HepG2 (cell line): ENCODE measurements around the gene SGTB. TPM values are rescaled to one million over a fixed set of nuclear protein-coding genes. Genes with fewer than 3 reads are reported as not detected.

Source experiments
- ATAC-seq: fragments of 200-7000 bp; cut with Tn5 transposase; 3 replicates; pipeline ENCODE4 v1.9.1; 2020; ENCODE audit warnings: mild to moderate bottlenecking, moderate library complexity
- BruUV-seq: library from RNA; stranded (reverse); fragments of 400-500 nt; replicated peaks from 2 replicates; lab custom pipeline; 2021; lab: Mats Ljungman, UMichigan
- CTCF ChIA-PET: fragments of 300-600 bp; formaldehyde crosslinking; extraction: SDS; loops from one replicate; lab custom pipeline; 2021; ENCODE audit warnings: low total read pairs, inconsistent platforms, low intra/inter-chr PET ratio; lab: Yijun Ruan, JAX
- POLR2A ChIA-PET: fragments of 350-600 bp; sonication (Branson Sonifier 250); formaldehyde crosslinking; loops from one replicate; lab custom pipeline; 2020; ENCODE audit warnings: antibody characterized with exemption, inconsistent platforms; lab: Yijun Ruan, JAX
- DNase-seq: peaks from one replicate; pipeline ENCODE4 v3.0.0-alpha.2; 2015; ENCODE audit warnings: low spot score
- FAIRE-seq: peaks from 3 replicates; lab custom pipeline; 2011; peaks lifted over from hg19 to GRCh38; lab: Jason Lieb, UNC
- H2AFZ ChIP-seq: one replicate; pipeline ENCODE4 v1.6.1; 2011; ENCODE audit warnings: low read length, inconsistent platforms
- H3K27ac ChIP-seq: fragments of 300-600 bp; 3 replicates; pipeline ENCODE4 v1.8.0; 2011; ENCODE audit warnings: mixed run types, mild to moderate bottlenecking, mixed read lengths, low read length, inconsistent platforms; ENCODE audit not compliant: insufficient read depth; ENCODE audit errors: extremely low read length
- H3K27me3 ChIP-seq, 2 experiments: fragments of 200-600 bp in 1 of 2; 2 replicates in 1 of 2; 3 replicates in 1 of 2; pipeline versions ENCODE4 v1.6.0 to v1.8.0; 2011; ENCODE audit warnings: low read length in 2 of 2, mild to moderate bottlenecking in 2 of 2, moderate library complexity in 2 of 2, inconsistent platforms in 1 of 2; ENCODE audit not compliant: insufficient read depth in 2 of 2, control insufficient read depth in 1 of 2
- H3K36me3 ChIP-seq, 2 experiments: fragments of 200-600 bp in 1 of 2; replicated peaks in 1 of 2; 2 replicates in 1 of 2; 3 replicates in 1 of 2; pipeline versions ENCODE4 v1.5.1 to v1.8.0; 2011; ENCODE audit warnings: low read length in 2 of 2, inconsistent platforms in 1 of 2; ENCODE audit not compliant: insufficient read depth in 2 of 2, control insufficient read depth in 1 of 2
- H3K4me1 ChIP-seq: 2 replicates; pipeline ENCODE4 v1.5.1; 2012; ENCODE audit warnings: low read length, inconsistent platforms; ENCODE audit not compliant: insufficient read depth
- H3K4me2 ChIP-seq: 2 replicates; pipeline ENCODE4 v1.6.0; 2011; ENCODE audit warnings: low read depth, low read length, inconsistent platforms
- H3K4me3 ChIP-seq, 3 experiments: fragments of 200-600 bp in 1 of 3; sonication (generic), shearing (Covaris generic) in 1 of 3; replicated peaks in 1 of 3; 2 replicates each; pipeline ENCODE4 v1.5.1; 2011 to 2016; ENCODE audit warnings: low read length in 3 of 3, inconsistent platforms in 2 of 3, low read depth in 2 of 3, mild to moderate bottlenecking in 2 of 3, control low read depth in 1 of 3, mixed read lengths in 1 of 3; ENCODE audit not compliant: insufficient read depth in 1 of 3
- H3K79me2 ChIP-seq: one replicate; pipeline ENCODE4 v1.6.1; 2011; ENCODE audit warnings: low read length, inconsistent platforms; ENCODE audit not compliant: insufficient read depth
- H3K9ac ChIP-seq: 2 replicates; pipeline ENCODE4 v1.6.0; 2011; ENCODE audit warnings: mild to moderate bottlenecking, low read depth, low read length, inconsistent platforms; ENCODE audit not compliant: insufficient read depth
- H3K9me3 ChIP-seq: 2 replicates; pipeline ENCODE4 v1.5.1; 2012; ENCODE audit warnings: mild to moderate bottlenecking, low read length
- H4K20me1 ChIP-seq: 2 replicates; pipeline ENCODE4 v1.6.0; 2011; ENCODE audit warnings: inconsistent platforms, mild to moderate bottlenecking, low read length, moderate library complexity; ENCODE audit not compliant: insufficient read depth
- CENPX ChIP-seq: sonication (generic); formaldehyde crosslinking; IDR thresholded peaks from 2 replicates; pipeline ENCODE4 v1.9.0; 2021; ENCODE audit warnings: mild to moderate bottlenecking, missing genetic modification reagents, moderate library complexity
- HHEX ChIP-seq: IDR thresholded peaks from 2 replicates; pipeline ENCODE4 v1.6.1; 2016; ENCODE audit warnings: control low read depth
- KLF11 ChIP-seq: IDR thresholded peaks from 2 replicates; pipeline ENCODE4 v1.6.1; 2016; ENCODE audit warnings: missing compliant biosample characterization
- SP2 ChIP-seq: sonication (generic); formaldehyde crosslinking; IDR thresholded peaks from 2 replicates; pipeline ENCODE4 v1.5.1; 2020; ENCODE audit warnings: mild to moderate bottlenecking, missing genetic modification reagents
- ZBTB8A ChIP-seq: sonication (generic); formaldehyde crosslinking; IDR thresholded peaks from 2 replicates; pipeline ENCODE4 v1.4.0; 2020; ENCODE audit warnings: mild to moderate bottlenecking, low read depth, missing genetic modification reagents, borderline replicate concordance
- ZEB1 ChIP-seq: IDR thresholded peaks from 2 replicates; pipeline ENCODE4 v1.6.1; 2012; ENCODE audit warnings: mild to moderate bottlenecking, low read depth, inconsistent platforms; ENCODE audit not compliant: insufficient replicate concordance
- WGBS: methylation state at CpG from one replicate; pipeline ENCODE4 v1.1.6; 2017; ENCODE audit warnings: low lambda C conversion rate; 5-methylcytosine and 5-hydroxymethylcytosine counted together
- in situ Hi-C: cut with HindIII; loops from 2 replicates; pipeline ENCODE4 v1.10.0; 2017; ENCODE audit warnings: low pct_unique_long_range_greater_than_20kb; ENCODE audit not compliant: extremely low pct_ligation_motif_present
- intact Hi-C: fragments of 100-400 bp; cut with micrococcal nuclease; formaldehyde crosslinking; loops from one replicate; pipeline ENCODE4 v1.10.0; 2022; ENCODE audit not compliant: unreplicated experiment
- polyA plus RNA-seq, 8 experiments: library from polyadenylated mRNA; depleted of rRNA in 3 of 8; stranded (reverse) in 7 of 8; unstranded in 1 of 8; fragments of >200 nt; fragmentation: Illumina TruSeq in 4 of 8; extraction: Trizol in 4 of 8; gene quantifications; 2 replicates each; pipeline versions ENCODE4 v1.2.1 to v1.2.3, GENCODE V29; 2011 to 2016; ENCODE audit warnings: low read depth in 4 of 8, missing spikeins in 1 of 8, mixed read lengths in 1 of 8; ENCODE audit not compliant: insufficient read depth in 1 of 8
- total RNA-seq, 5 experiments: library from RNA; depleted of rRNA; stranded (reverse); fragments of >200 nt; fragmentation: Illumina TruSeq; extraction: Trizol; gene quantifications; 2 replicates each; pipeline ENCODE4 v1.2.3, GENCODE V29; 2016; ENCODE audit warnings: low read depth in 1 of 5
- TF ChIP-seq, protein P1 (sequence below): IDR thresholded peaks from 2 replicates; pipeline ENCODE4 v1.6.1; 2016; ENCODE audit warnings: low read depth, control low read depth
- TF ChIP-seq, protein P2 (sequence below): sonication (generic); formaldehyde crosslinking; conservative IDR thresholded peaks from 2 replicates; pipeline ENCODE4 v1.8.0; 2022; ENCODE audit warnings: low read depth, missing genetic modification reagents
- TF ChIP-seq, protein P3 (sequence below): sonication (generic); formaldehyde crosslinking; IDR thresholded peaks from 2 replicates; pipeline ENCODE4 v1.5.0; 2020; ENCODE audit warnings: missing genetic modification reagents

The SGTB gene
- total and polyA plus RNA-seq, 2 of the 13 experiments (the other 11 are each of a cell fraction or from before 2014, with no cell fraction given), result 5.2 to 11.2 TPM

DNA sequence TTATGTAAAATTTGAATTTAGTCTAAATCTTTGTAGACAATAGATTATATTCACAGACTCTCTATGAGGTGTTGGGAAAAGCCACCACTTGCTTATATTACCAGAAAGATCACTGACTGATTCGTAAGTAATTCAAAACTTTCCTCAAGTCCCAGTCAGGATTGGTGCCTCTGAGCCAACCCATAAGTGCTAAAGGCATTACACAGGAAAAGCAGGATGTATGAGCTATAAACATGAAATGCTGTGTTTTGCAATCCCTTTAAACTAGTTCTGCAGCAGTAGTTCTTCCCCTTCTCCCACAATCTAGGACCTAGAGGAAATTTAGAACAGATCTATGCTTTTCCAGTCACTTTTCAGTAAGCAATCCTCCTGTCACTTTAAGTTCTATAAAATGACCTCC lies 49.1 kb downstream of the SGTB start (continued):
- TF ChIP-seq, protein P1, sequence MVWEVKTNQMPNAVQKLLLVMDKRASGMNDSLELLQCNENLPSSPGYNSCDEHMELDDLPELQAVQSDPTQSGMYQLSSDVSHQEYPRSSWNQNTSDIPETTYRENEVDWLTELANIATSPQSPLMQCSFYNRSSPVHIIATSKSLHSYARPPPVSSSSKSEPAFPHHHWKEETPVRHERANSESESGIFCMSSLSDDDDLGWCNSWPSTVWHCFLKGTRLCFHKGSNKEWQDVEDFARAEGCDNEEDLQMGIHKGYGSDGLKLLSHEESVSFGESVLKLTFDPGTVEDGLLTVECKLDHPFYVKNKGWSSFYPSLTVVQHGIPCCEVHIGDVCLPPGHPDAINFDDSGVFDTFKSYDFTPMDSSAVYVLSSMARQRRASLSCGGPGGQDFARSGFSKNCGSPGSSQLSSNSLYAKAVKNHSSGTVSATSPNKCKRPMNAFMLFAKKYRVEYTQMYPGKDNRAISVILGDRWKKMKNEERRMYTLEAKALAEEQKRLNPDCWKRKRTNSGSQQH (CRISPR knock-in tag), result no peak
- TF ChIP-seq, all 625 proteins: peak for 0

DNA sequence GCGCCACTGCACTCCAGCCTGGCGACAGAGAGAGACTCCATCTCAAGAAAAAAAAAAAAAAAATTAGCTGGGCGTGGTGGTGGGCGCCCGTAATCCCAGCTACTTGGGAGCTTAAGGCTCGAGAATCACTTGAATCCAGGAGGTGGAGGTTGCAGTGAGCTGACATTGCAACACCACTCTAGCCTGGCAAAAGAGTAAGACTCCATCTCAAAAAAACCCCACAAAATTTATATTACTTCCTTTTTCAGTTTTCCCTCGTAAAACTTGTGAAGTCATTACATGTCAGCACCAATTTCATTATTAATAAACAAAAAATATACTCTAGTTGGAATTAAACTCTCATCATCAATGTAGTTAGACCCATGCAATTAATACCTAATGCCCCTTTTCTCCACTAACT lies 53.2 kb downstream of the SGTB start:
- H3K4me3 ChIP-seq, result no peak overlapping the region
- in situ Hi-C loops, result no loop called here
- ATAC-seq (no peak), FAIRE-seq (no peak), DNase-seq (no peak)
- 84% methylated on average over 7 of the region's 7 CpGs for WGBS
- ChIA-PET POLR2A (no interaction called here), CTCF (no interaction called here)
- H3K9me3 ChIP-seq, result no peaks in the 10 kb centered on the region
- no peak overlapping the region for H2AFZ ChIP-seq
- no peaks in the 10 kb centered on the region for H3K27me3 ChIP-seq
- BruUV-seq, result no TSS peak
- no peak overlapping the region for H3K4me2 ChIP-seq
- H3K79me2 ChIP-seq, result no peaks in the 10 kb centered on the region
- H4K20me1 ChIP-seq, result no peaks in the 10 kb centered on the region
- no peak overlapping the region for H3K27ac ChIP-seq
- TF ChIP-seq ZBTB8A (CRISPR knock-in tag) (no peak), HHEX (CRISPR knock-in tag) (no peak), SP2 (CRISPR knock-in tag) (no peak), KLF11 (CRISPR knock-in tag) (no peak), ZEB1 (no peak), CENPX (no peak)
- TF ChIP-seq, protein P2, sequence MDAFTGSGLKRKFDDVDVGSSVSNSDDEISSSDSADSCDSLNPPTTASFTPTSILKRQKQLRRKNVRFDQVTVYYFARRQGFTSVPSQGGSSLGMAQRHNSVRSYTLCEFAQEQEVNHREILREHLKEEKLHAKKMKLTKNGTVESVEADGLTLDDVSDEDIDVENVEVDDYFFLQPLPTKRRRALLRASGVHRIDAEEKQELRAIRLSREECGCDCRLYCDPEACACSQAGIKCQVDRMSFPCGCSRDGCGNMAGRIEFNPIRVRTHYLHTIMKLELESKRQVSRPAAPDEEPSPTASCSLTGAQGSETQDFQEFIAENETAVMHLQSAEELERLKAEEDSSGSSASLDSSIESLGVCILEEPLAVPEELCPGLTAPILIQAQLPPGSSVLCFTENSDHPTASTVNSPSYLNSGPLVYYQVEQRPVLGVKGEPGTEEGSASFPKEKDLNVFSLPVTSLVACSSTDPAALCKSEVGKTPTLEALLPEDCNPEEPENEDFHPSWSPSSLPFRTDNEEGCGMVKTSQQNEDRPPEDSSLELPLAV (CRISPR knock-in tag), result no peak
- TF ChIP-seq, protein P3, sequence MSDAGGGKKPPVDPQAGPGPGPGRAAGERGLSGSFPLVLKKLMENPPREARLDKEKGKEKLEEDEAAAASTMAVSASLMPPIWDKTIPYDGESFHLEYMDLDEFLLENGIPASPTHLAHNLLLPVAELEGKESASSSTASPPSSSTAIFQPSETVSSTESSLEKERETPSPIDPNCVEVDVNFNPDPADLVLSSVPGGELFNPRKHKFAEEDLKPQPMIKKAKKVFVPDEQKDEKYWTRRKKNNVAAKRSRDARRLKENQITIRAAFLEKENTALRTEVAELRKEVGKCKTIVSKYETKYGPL (CRISPR knock-in tag), result no peak
- H3K9ac ChIP-seq, result no peak overlapping the region
- intact Hi-C loops, result no loop called here
- H3K4me1 ChIP-seq, result no peaks in the 10 kb centered on the region
- H3K36me3 ChIP-seq, result peaks cover 1 to 37% of the 10 kb centered on the region in 2 experiments; a peak in 4 of 5 replicates
